GM19328 (cell line): ENCODE results near the gene RABGEF1.
"Not testable (repeated sequence)": the region's sequence is repeated elsewhere in the genome, so short reads cannot be mapped to it uniquely, and the experiment has no call there.

Experiments used
- ATAC-seq: cut with Tn5 transposase; IDR thresholded peaks from one replicate; pipeline ENCODE4 v1.9.1; 2021; ENCODE audit warnings: mild to moderate bottlenecking, moderate library complexity; ENCODE audit not compliant: unreplicated experiment

RABGEF1 gene

GRCh38 chr7:66845379-66846095, 105.0 kb downstream of the RABGEF1 start:
- no peak for ATAC-seq

- ATAC-seq = not testable (repeated sequence)
Observed at GRCh38 chr7:66846096-66846445, 105.5 kb downstream of the RABGEF1 start.

- ATAC-seq = not testable (repeated sequence)
Observed at GRCh38 chr7:66847523-66847855, 107.0 kb downstream of the RABGEF1 start.

GRCh38 chr7:66847879-66848790, 107.6 kb downstream of the RABGEF1 start:
- no peak for ATAC-seq

- ATAC-seq = no peak
Observed at GRCh38 chr7:66859339-66859738, 118.8 kb downstream of the RABGEF1 start.

- no peak for ATAC-seq
Observed at GRCh38 chr7:66859794-66860645, 119.5 kb downstream of the RABGEF1 start.

GRCh38 chr7:66860767-66861166, 120.2 kb downstream of the RABGEF1 start:
- ATAC-seq = no peak
